Central memory CD4-positive, alpha-beta T cell (primary cell): Measurements from ENCODE around the gene KAT5.
A peak's percentile ranks its signal among the peaks of the same experiment; 100 is the strongest.
"Not testable (repeated sequence)": the region's sequence is repeated elsewhere in the genome, so short reads cannot be mapped to it uniquely, and the experiment has no call there.

Source experiments
- DNase-seq: peaks from one replicate; pipeline ENCODE4 v3.0.0; 2022
- total RNA-seq, 3 experiments: gene quantifications; one replicate each; lab custom pipeline; 2026; lab: John Stamatoyannopoulos, UW

KAT5 gene
- total RNA-seq, result 71.4 to 74.8 (median 72.5) reads per million in 3 experiments

- DNase-seq, result peak; percentile 98
These were observed at the start of gene KAT5 for GRCh38 chr11:65711785-65712632. Gene KAT5, plus strand, starts transcription at chr11:65712252. Its CDS starts 16 bp downstream, at chr11:65712268.

DNA sequence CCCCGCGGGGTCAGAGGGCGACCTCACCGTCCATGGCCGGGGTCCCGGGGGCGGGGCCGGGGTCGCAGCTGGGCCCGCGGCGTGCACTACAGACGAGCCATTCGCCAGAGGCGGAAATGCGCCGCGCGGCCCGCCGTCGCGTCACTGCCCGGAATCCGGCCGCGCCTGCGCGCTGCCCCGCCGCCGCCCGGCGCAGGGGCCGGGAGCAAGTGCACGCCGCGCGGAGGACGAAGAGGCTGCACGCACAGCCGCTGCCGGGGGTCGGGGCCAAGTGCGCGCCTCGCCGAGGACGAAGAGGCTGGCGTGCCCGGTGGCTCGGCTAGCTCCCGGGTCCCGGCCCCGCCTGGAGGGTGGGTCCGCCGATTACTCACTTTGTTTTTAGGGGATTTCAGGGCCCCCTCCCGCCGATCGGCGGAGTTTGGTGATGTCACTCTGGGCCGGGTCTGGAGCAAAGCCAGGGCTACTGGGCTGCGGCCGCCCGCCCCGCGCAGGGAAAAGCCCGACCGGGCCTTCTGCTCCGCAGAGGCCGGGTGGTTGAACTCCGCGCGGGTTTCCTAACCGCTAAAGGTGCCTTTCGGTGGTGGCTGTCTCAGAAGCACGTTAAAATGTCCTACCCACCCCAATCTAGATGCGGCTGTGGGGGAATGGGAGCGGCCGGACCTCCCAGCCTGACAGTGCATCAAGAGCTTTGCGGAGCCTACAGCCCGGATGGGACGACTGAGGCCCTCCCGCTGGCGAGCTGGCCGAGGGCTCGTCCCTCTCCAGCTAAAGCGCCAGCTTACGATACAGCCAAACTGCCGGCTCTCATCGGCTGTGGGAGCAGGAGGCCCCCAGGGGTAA, 49.0 kb upstream of the KAT5 start, which contains the start of gene RELA:
Gene RELA (minus strand): TSS at position 118 of the 840 bp plus-strand sequence. CDS start 84 bp downstream, at position 34.
- peak; percentile 88 for DNase-seq

- DNase-seq, result peak; percentile 34
These were observed 48.3 kb upstream of the KAT5 start for GRCh38 chr11:65663639-65664200.

- DNase-seq, result no peak
These were observed 39.7 kb upstream of the KAT5 start for GRCh38 chr11:65672180-65672860.

GRCh38 chr11:65672982-65673381, 39.1 kb upstream of the KAT5 start:
- no peak for DNase-seq

- DNase-seq, result no peak
These were observed 31.8 kb upstream of the KAT5 start for GRCh38 chr11:65680192-65680743.

DNA sequence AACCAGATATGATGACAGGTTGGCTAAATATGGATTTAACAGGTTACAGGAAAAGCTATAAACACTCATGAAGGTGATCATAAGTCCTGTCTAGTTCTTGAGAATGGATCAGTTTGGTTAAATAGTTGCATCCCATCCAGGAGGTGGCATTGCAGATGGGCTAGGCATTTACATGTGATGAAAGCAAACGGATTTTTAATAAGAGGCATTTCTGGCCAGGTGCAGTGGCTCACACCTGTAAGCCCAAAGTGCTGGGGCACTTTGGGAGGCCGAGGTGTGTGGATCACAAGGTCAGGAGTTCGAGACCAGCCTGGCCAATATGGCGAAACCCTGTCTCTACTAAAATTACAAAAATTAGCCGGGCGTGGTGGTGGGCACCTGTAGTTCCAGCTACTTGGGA, 28.6 kb upstream of the KAT5 start:
- not testable (repeated sequence) for DNase-seq

GRCh38 chr11:65685981-65686380, 26.1 kb upstream of the KAT5 start:
- DNase-seq, result no peak

GRCh38 chr11:65691847-65692246, 20.2 kb upstream of the KAT5 start:
- not testable (repeated sequence) for DNase-seq

DNA sequence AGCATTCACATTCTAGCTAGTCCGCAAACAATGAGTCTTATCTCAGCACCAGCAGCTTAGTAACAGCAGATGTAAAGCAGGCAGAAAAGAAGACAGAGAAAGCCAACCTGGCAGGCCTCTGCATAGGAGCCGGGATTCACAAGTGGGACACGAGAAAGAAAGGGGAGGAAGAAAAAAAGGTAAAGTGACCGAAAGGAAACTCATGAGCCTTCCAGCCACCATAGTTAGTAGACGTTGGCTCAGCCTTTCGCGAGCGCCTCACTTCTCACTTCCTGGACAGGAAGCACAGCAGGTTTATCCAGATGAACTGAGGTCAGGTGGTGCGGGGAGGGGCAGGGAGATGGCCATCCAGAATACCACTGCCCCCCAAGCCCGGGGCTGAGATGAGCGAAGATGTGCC, 19.7 kb upstream of the KAT5 start:
- DNase-seq, result no peak

GRCh38 chr11:65695459-65696241, 16.4 kb upstream of the KAT5 start:
- DNase-seq, result no peak

GRCh38 chr11:65696802-65697552, 15.1 kb upstream of the KAT5 start:
- no peak for DNase-seq

DNA sequence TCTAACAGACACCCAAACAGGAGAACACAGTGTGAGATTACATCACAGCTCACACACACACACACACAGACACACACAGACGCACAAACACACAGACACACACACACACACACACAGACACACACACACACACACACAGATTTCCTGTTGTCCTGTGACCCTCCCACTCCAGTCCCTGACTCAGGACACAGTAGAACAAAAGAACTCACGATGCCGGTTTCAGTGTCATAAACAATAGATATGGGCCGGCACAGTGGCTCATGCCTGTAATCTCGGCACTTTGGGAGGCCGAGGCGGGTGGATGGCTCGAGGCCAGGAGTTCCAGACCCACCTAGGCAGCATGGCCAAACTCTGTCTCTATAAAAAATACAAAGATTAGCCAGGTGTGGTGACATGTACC, 13.8 kb upstream of the KAT5 start:
- DNase-seq, result no peak

GRCh38 chr11:65699306-65699705, 12.7 kb upstream of the KAT5 start:
- no peak for DNase-seq

- no peak for DNase-seq
These were observed 11.7 kb upstream of the KAT5 start for GRCh38 chr11:65700399-65700798.

DNA sequence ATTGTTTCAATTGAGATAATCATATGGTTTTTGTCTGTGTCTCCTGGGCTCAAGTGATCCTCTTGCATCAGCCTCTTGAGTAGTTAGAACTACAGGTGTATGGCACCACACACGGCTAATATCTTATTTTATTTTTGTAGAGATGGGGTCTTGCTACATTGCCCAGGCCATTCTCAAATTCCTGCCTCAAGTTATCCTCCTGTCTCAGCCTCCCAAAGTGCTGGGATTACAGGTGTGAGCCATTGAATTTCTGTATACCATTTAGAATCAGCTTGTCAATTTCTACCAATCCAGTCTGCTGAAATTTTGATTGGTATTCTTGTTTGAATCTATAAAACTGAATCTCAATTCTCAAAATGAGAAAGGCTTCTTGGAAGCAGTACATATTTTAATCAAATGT, 10.4 kb upstream of the KAT5 start:
- no peak for DNase-seq

- no peak for DNase-seq
These were observed 8.2 kb upstream of the KAT5 start for GRCh38 chr11:65703846-65704245.

- peak; percentile 63 for DNase-seq
These were observed 5.7 kb upstream of the KAT5 start for GRCh38 chr11:65706303-65706763.

GRCh38 chr11:65707002-65707401, 5.0 kb upstream of the KAT5 start:
- not testable (repeated sequence) for DNase-seq

- no peak for DNase-seq
These were observed 3.6 kb upstream of the KAT5 start for GRCh38 chr11:65708451-65708850.

GRCh38 chr11:65709661-65710060, 2.4 kb upstream of the KAT5 start:
- no peak for DNase-seq
